DND-41 (cell line): ENCODE measurements around the gene CPED1.

ENCODE experiments used
- ATAC-seq: fragments of 200-7000 bp; cut with Tn5 transposase; 3 replicates; pipeline ENCODE4 v1.9.1; 2021; ENCODE audit warnings: low read depth; ENCODE audit not compliant: insufficient read depth
- DNase-seq: peaks from one replicate; pipeline ENCODE4 v3.0.0-alpha.2; 2020
- H2AFZ ChIP-seq: 2 replicates; pipeline ENCODE4 v1.6.0; 2012; ENCODE audit warnings: low read depth, low read length
- H3K27ac ChIP-seq: 2 replicates; pipeline ENCODE4 v1.5.1; 2012; ENCODE audit warnings: low read length, inconsistent platforms
- H3K27me3 ChIP-seq: fragments of 200-600 bp; sonication (generic); 2 replicates; pipeline ENCODE4 v1.6.0; 2012; ENCODE audit warnings: low read length, mild to moderate bottlenecking, inconsistent platforms; ENCODE audit not compliant: insufficient read depth, poor library complexity
- H3K36me3 ChIP-seq: 2 replicates; pipeline ENCODE4 v1.5.1; 2012; ENCODE audit warnings: low read length, inconsistent platforms; ENCODE audit not compliant: insufficient read depth
- H3K4me1 ChIP-seq: 2 replicates; pipeline ENCODE4 v1.5.1; 2012; ENCODE audit warnings: mild to moderate bottlenecking, low read length; ENCODE audit not compliant: insufficient read depth
- H3K4me2 ChIP-seq: 2 replicates; pipeline ENCODE4 v1.6.0; 2012; ENCODE audit warnings: mild to moderate bottlenecking, moderate library complexity, low read length, inconsistent platforms; ENCODE audit not compliant: insufficient read depth
- H3K4me3 ChIP-seq, 2 experiments: fragments of 200-600 bp in 1 of 2; shearing (Covaris generic) in 1 of 2; 2 replicates each; pipeline ENCODE4 v1.5.1; 2012 to 2016; ENCODE audit warnings: inconsistent platforms in 2 of 2, low read length in 2 of 2, mild to moderate bottlenecking in 2 of 2, low read depth in 1 of 2, moderate library complexity in 1 of 2
- H3K79me2 ChIP-seq: 2 replicates; pipeline ENCODE4 v1.6.0; 2012; ENCODE audit warnings: low read length, inconsistent platforms; ENCODE audit not compliant: insufficient read depth
- H3K9ac ChIP-seq: 2 replicates; pipeline ENCODE4 v1.6.0; 2012; ENCODE audit warnings: low read depth, mild to moderate bottlenecking, inconsistent platforms, low read length, moderate library complexity
- H3K9me3 ChIP-seq: 2 replicates; pipeline ENCODE4 v1.5.1; 2012; ENCODE audit warnings: low read length, moderate library complexity, mild to moderate bottlenecking, inconsistent platforms; ENCODE audit not compliant: insufficient read depth, severe bottlenecking
- H4K20me1 ChIP-seq: 2 replicates; pipeline ENCODE4 v1.6.0; 2012; ENCODE audit warnings: low read length; ENCODE audit not compliant: insufficient read depth
- CTCF ChIP-seq: IDR thresholded peaks from 2 replicates; pipeline ENCODE4 v1.5.1; 2012; ENCODE audit warnings: borderline replicate concordance, low read length, moderate library complexity, mild to moderate bottlenecking; ENCODE audit not compliant: poor library complexity, severe bottlenecking; ENCODE audit errors: extremely low read depth
- EZH2 ChIP-seq: IDR thresholded peaks from 3 replicates; pipeline ENCODE4 v1.6.1; 2012; ENCODE audit warnings: borderline replicate concordance, low read depth, mild to moderate bottlenecking, moderate library complexity, low read length, inconsistent platforms; ENCODE audit not compliant: severe bottlenecking

Gene CPED1

GRCh38 chr7:120947980-120948379, 40.5 kb upstream of the CPED1 start:
- H3K79me2 ChIP-seq: peaks cover 29% of the 10 kb centered on the region
- H3K4me1 ChIP-seq: peaks cover 27% of the 10 kb centered on the region

DNA sequence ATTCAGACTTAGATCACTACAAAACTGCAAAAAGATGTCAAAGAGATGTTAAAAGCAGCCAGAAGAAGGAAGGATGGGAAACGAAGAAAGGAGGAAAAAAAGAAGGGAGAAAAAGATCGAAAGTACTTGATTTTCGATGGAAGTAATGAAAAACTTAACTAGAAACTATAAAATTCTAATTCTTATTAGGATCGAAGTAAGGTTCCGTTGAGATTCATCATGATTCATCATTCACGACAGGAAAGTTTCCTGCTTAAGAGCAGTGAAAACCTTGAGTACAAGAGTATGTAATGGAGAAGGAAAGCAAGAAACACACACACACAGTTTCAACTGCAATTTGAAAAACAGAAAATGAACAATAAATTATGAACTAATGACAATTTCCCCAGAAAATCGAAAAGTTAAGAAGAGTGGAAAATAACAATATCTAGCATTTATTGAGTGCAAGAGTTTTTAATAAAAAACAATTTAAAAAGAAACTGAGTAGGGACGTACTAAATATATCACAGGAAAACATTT, 39.1 kb upstream of the CPED1 start:
- Histone ChIP-seq H3K36me3 (peaks cover 22% of the 10 kb centered on the region), H3K27ac (peak overlapping the region; percentile 83), H3K27me3 (no peaks in the 10 kb centered on the region), H3K4me2 (peak overlapping the region; percentile 75), H3K4me3 (peak overlapping the region; percentile 71 to 84), H3K4me1 (peaks cover 30% of the 10 kb centered on the region), H4K20me1 (no peaks in the 10 kb centered on the region), H3K9ac (peak overlapping the region; percentile 89), H3K9me3 (no peaks in the 10 kb centered on the region), H2AFZ (peak overlapping the region; percentile 85), H3K79me2 (peaks cover 39% of the 10 kb centered on the region)
- DNase-seq (no peak), ATAC-seq (no peak)
- TF ChIP-seq CTCF (no peak), EZH2 (no peak)

More at GRCh38 chr7:120947980-120948379, 40.5 kb upstream of the CPED1 start:
- Histone ChIP-seq H3K27me3 (no peaks in the 10 kb centered on the region), H3K27ac (no peak overlapping the region), H3K9ac (no peak overlapping the region), H3K4me2 (no peak overlapping the region), H3K4me3 (no peak overlapping the region), H3K36me3 (peaks cover 7% of the 10 kb centered on the region), H3K9me3 (no peaks in the 10 kb centered on the region), H2AFZ (no peak overlapping the region), H4K20me1 (no peaks in the 10 kb centered on the region)
- TF ChIP-seq EZH2: no peak
- TF ChIP-seq CTCF: no peak
- DNase-seq (no peak), ATAC-seq (no peak)

DNA sequence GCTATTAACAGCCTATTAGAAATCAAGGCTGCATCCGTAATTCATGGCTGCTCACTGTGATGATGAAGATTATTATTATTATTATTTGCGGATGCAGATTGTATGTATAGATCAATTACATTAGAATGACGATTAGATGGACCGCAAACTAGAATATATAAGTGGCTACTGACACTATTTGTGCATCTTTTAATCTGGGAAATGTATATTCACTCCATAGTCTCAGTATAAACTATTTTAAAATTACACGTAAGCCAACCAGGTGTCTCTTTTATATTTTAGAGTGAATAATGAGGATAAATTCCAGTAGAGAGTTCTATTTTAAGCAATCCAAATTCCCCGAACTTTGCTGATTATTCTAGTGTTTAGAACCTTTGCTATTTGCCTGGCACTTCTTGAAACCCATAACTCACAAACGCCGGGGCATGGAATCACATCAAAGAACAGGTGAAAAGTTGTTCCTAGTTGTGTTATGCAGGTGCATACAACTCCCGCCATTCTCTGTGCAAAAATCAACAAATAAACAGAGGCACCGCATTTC, 38.4 kb upstream of the CPED1 start:
- H3K9me3 ChIP-seq: no peaks in the 10 kb centered on the region
- TF ChIP-seq CTCF (no peak), EZH2 (no peak)
- H3K79me2 ChIP-seq: peaks cover 39% of the 10 kb centered on the region
- no peaks in the 10 kb centered on the region for H3K27me3 ChIP-seq
- H2AFZ ChIP-seq: peak overlapping the region; percentile 85
- DNase-seq (no peak), ATAC-seq (no peak)
- peak overlapping the region; percentile 83 for H3K27ac ChIP-seq
- H3K9ac ChIP-seq: peak overlapping the region; percentile 89
- peak overlapping the region; percentile 75 for H3K4me2 ChIP-seq
- peak overlapping the region; percentile 71 to 84 for H3K4me3 ChIP-seq
- peaks cover 28% of the 10 kb centered on the region for H3K36me3 ChIP-seq
- H4K20me1 ChIP-seq: no peaks in the 10 kb centered on the region
- H3K4me1 ChIP-seq: peaks cover 30% of the 10 kb centered on the region
